K562 (cell line): ENCODE measurements around the gene PAX5.

ENCODE experiments used
- BHLHE40 ChIP-seq: IDR thresholded peaks from 2 replicates; pipeline ENCODE4 v1.6.1; 2011; ENCODE audit warnings: low read length, improper control_type of control experiment
- CTCF ChIP-seq, 3 experiments: IDR thresholded peaks in 2 of 3; conservative IDR thresholded peaks in 1 of 3; 2 replicates each; pipeline ENCODE4 v1.5.1; 2011 to 2012; ENCODE audit warnings: low read length in 3 of 3, mild to moderate bottlenecking in 3 of 3, control low read depth in 2 of 3, improper control_type of control experiment in 1 of 3, inconsistent platforms in 1 of 3, low read depth in 1 of 3, mixed read lengths in 1 of 3, moderate library complexity in 1 of 3; ENCODE audit not compliant: insufficient read depth in 2 of 3
- USF2 ChIP-seq: sonication (generic); formaldehyde crosslinking; IDR thresholded peaks from 2 replicates; pipeline ENCODE4 v1.5.0; 2020; ENCODE audit warnings: missing genetic modification reagents

GRCh38 chr9:36901528-36901927 lies 132.5 kb downstream of the PAX5 start:
- no peak for TF ChIP-seq CTCF (IDR thresholded peaks at IDR 0.05 in 2 of 3, conservative IDR thresholded peaks at IDR 0.05 in 1 of 3; ENCODE audit: insufficient read depth in 2 of 3, low read depth in 1 of 3, low read length in 3 of 3)
- no peak for TF ChIP-seq BHLHE40
- no peak for TF ChIP-seq USF2
